GM23338 (cell line): ENCODE data around the gene NOTCH1.

ENCODE experiments used
- CREB1 ChIP-seq: fragments of 250-450 bp; sonication (Bioruptor Pico); IDR thresholded peaks from 2 replicates; pipeline ENCODE4 v1.5.0; 2020; ENCODE audit warnings: low read depth, mild to moderate bottlenecking, moderate library complexity
- EZH2 ChIP-seq: fragments of 200-600 bp; sonication (generic); IDR thresholded peaks from one replicate; pipeline ENCODE4 v1.8.0; 2017; ENCODE audit warnings: antibody characterized with exemption, mild to moderate bottlenecking, low read depth; ENCODE audit not compliant: unreplicated experiment
- EZH2phosphoT487 ChIP-seq: fragments of 200-600 bp; sonication (generic); IDR thresholded peaks from one replicate; pipeline ENCODE4 v1.8.1; 2018; ENCODE audit warnings: antibody characterized with exemption; ENCODE audit not compliant: unreplicated experiment
- JUNB ChIP-seq: IDR thresholded peaks from one replicate; pipeline ENCODE4 v1.6.1; 2016; ENCODE audit warnings: antibody characterized with exemption; ENCODE audit not compliant: unreplicated experiment
- NANOG ChIP-seq: IDR thresholded peaks from 2 replicates; pipeline ENCODE4 v1.6.1; 2016; ENCODE audit warnings: antibody characterized with exemption, borderline replicate concordance
- POLR2AphosphoS5 ChIP-seq: IDR thresholded peaks from 2 replicates; pipeline ENCODE4 v1.6.1; 2016; ENCODE audit warnings: antibody characterized with exemption, low read depth
- STAT1 ChIP-seq: IDR thresholded peaks from one replicate; pipeline ENCODE4 v1.6.1; 2016; ENCODE audit warnings: antibody characterized with exemption; ENCODE audit not compliant: unreplicated experiment
- ZNF331 ChIP-seq: fragments of 250-450 bp; sonication (Bioruptor Pico); IDR thresholded peaks from 2 replicates; pipeline ENCODE4 v1.5.0; 2020; ENCODE audit warnings: low read depth, mild to moderate bottlenecking, moderate library complexity
- TF ChIP-seq, protein P1 (sequence below), 2 experiments: fragments of 200-600 bp in 1 of 2; sonication (generic) in 1 of 2; conservative IDR thresholded peaks; 2 replicates each; pipeline versions ENCODE4 v1.5.1 to v1.6.1; 2016 to 2017; ENCODE audit warnings: antibody characterized with exemption in 2 of 2, low read depth in 2 of 2, mild to moderate bottlenecking in 2 of 2, moderate library complexity in 1 of 2
- TF ChIP-seq, protein P2 (sequence below): IDR thresholded peaks from one replicate; pipeline ENCODE4 v1.6.1; 2018; ENCODE audit warnings: antibody characterized with exemption; ENCODE audit not compliant: unreplicated experiment
- TF ChIP-seq, protein P3 (sequence below): IDR thresholded peaks from 2 replicates; pipeline ENCODE4 v1.6.1; 2016; ENCODE audit warnings: antibody characterized with exemption
- TF ChIP-seq, protein P4 (sequence below): fragments of 250-450 bp; sonication (Bioruptor Pico); IDR thresholded peaks from 2 replicates; pipeline ENCODE4 v1.5.0; 2020; ENCODE audit warnings: mild to moderate bottlenecking, moderate library complexity

DNA sequence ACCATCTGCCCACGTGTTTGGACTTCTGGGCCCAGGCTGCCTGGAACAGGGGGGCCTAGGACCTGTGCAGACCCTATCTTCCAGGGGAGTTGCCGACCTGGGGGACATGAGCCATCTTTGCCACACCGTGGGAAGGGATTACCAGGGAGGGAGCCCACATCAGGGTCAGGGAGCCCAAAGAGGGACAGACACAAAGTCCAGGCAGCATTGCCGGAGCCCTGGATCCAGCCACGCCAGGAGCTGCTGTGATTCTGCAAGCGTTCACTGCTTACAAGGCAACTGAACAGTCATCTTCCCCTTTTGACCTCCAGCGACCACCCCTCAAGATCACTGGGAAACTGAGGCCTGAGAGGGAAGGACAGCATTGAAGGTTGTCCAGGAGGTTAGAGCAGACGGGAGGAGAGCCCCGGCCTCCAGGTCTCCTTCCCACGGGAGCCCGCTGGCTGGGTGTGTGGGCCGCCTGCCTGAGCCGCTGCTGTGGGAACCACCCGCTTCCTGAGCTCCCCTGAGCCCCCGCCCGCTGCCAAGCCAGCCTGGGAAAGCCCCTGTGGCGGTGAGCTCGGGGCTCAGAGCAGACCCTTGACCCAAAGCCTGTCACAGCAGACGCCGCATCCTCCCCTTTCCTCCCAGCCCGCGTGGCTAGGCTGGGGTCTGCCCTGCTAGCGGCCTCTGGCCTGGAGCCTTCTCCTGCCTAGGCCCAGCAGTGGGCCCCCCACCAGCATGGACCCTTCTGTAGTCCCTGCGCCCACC lies 17.1 kb upstream of the NOTCH1 start:
- TF ChIP-seq, protein P1, sequence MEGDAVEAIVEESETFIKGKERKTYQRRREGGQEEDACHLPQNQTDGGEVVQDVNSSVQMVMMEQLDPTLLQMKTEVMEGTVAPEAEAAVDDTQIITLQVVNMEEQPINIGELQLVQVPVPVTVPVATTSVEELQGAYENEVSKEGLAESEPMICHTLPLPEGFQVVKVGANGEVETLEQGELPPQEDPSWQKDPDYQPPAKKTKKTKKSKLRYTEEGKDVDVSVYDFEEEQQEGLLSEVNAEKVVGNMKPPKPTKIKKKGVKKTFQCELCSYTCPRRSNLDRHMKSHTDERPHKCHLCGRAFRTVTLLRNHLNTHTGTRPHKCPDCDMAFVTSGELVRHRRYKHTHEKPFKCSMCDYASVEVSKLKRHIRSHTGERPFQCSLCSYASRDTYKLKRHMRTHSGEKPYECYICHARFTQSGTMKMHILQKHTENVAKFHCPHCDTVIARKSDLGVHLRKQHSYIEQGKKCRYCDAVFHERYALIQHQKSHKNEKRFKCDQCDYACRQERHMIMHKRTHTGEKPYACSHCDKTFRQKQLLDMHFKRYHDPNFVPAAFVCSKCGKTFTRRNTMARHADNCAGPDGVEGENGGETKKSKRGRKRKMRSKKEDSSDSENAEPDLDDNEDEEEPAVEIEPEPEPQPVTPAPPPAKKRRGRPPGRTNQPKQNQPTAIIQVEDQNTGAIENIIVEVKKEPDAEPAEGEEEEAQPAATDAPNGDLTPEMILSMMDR (conservative IDR thresholded peaks at IDR 0.05; ENCODE audit: low read depth in 2 of 2) = no peak
- no peak for TF ChIP-seq EZH2phosphoT487
- no peak for TF ChIP-seq CREB1
- no peak for TF ChIP-seq POLR2AphosphoS5
- no peak for TF ChIP-seq EZH2
- no peak for TF ChIP-seq JUNB
- no peak for TF ChIP-seq NANOG
- TF ChIP-seq, protein P2, sequence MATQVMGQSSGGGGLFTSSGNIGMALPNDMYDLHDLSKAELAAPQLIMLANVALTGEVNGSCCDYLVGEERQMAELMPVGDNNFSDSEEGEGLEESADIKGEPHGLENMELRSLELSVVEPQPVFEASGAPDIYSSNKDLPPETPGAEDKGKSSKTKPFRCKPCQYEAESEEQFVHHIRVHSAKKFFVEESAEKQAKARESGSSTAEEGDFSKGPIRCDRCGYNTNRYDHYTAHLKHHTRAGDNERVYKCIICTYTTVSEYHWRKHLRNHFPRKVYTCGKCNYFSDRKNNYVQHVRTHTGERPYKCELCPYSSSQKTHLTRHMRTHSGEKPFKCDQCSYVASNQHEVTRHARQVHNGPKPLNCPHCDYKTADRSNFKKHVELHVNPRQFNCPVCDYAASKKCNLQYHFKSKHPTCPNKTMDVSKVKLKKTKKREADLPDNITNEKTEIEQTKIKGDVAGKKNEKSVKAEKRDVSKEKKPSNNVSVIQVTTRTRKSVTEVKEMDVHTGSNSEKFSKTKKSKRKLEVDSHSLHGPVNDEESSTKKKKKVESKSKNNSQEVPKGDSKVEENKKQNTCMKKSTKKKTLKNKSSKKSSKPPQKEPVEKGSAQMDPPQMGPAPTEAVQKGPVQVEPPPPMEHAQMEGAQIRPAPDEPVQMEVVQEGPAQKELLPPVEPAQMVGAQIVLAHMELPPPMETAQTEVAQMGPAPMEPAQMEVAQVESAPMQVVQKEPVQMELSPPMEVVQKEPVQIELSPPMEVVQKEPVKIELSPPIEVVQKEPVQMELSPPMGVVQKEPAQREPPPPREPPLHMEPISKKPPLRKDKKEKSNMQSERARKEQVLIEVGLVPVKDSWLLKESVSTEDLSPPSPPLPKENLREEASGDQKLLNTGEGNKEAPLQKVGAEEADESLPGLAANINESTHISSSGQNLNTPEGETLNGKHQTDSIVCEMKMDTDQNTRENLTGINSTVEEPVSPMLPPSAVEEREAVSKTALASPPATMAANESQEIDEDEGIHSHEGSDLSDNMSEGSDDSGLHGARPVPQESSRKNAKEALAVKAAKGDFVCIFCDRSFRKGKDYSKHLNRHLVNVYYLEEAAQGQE = no peak
- TF ChIP-seq, protein P3, sequence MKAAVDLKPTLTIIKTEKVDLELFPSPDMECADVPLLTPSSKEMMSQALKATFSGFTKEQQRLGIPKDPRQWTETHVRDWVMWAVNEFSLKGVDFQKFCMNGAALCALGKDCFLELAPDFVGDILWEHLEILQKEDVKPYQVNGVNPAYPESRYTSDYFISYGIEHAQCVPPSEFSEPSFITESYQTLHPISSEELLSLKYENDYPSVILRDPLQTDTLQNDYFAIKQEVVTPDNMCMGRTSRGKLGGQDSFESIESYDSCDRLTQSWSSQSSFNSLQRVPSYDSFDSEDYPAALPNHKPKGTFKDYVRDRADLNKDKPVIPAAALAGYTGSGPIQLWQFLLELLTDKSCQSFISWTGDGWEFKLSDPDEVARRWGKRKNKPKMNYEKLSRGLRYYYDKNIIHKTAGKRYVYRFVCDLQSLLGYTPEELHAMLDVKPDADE = no peak
- TF ChIP-seq STAT1 = no peak
- no peak for TF ChIP-seq ZNF331 (CRISPR knock-in tag)
- TF ChIP-seq, protein P4, sequence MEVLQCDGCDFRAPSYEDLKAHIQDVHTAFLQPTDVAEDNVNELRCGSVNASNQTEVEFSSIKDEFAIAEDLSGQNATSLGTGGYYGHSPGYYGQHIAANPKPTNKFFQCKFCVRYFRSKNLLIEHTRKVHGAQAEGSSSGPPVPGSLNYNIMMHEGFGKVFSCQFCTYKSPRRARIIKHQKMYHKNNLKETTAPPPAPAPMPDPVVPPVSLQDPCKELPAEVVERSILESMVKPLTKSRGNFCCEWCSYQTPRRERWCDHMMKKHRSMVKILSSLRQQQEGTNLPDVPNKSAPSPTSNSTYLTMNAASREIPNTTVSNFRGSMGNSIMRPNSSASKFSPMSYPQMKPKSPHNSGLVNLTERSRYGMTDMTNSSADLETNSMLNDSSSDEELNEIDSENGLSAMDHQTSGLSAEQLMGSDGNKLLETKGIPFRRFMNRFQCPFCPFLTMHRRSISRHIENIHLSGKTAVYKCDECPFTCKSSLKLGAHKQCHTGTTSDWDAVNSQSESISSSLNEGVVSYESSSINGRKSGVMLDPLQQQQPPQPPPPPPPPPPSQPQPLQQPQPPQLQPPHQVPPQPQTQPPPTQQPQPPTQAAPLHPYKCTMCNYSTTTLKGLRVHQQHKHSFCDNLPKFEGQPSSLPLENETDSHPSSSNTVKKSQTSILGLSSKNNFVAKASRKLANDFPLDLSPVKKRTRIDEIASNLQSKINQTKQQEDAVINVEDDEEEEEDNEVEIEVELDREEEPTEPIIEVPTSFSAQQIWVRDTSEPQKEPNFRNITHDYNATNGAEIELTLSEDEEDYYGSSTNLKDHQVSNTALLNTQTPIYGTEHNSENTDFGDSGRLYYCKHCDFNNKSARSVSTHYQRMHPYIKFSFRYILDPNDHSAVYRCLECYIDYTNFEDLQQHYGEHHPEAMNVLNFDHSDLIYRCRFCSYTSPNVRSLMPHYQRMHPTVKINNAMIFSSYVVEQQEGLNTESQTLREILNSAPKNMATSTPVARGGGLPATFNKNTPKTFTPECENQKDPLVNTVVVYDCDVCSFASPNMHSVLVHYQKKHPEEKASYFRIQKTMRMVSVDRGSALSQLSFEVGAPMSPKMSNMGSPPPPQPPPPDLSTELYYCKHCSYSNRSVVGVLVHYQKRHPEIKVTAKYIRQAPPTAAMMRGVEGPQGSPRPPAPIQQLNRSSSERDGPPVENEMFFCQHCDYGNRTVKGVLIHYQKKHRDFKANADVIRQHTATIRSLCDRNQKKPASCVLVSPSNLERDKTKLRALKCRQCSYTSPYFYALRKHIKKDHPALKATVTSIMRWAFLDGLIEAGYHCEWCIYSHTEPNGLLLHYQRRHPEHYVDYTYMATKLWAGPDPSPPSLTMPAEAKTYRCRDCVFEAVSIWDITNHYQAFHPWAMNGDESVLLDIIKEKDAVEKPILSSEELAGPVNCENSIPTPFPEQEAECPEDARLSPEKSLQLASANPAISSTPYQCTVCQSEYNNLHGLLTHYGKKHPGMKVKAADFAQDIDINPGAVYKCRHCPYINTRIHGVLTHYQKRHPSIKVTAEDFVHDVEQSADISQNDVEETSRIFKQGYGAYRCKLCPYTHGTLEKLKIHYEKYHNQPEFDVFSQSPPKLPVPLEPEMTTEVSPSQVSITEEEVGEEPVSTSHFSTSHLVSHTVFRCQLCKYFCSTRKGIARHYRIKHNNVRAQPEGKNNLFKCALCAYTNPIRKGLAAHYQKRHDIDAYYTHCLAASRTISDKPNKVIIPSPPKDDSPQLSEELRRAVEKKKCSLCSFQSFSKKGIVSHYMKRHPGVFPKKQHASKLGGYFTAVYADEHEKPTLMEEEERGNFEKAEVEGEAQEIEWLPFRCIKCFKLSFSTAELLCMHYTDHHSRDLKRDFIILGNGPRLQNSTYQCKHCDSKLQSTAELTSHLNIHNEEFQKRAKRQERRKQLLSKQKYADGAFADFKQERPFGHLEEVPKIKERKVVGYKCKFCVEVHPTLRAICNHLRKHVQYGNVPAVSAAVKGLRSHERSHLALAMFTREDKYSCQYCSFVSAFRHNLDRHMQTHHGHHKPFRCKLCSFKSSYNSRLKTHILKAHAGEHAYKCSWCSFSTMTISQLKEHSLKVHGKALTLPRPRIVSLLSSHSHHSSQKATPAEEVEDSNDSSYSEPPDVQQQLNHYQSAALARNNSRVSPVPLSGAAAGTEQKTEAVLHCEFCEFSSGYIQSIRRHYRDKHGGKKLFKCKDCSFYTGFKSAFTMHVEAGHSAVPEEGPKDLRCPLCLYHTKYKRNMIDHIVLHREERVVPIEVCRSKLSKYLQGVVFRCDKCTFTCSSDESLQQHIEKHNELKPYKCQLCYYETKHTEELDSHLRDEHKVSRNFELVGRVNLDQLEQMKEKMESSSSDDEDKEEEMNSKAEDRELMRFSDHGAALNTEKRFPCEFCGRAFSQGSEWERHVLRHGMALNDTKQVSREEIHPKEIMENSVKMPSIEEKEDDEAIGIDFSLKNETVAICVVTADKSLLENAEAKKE = no peak
